Measurements from ENCODE around the gene COPE. TPM values are rescaled to one million over a fixed set of nuclear protein-coding genes. Genes with fewer than 3 reads are reported as not detected.
"Not testable (repeated sequence)": the region's sequence is repeated elsewhere in the genome, so short reads cannot be mapped to it uniquely, and the experiment has no call there.

COPE gene
- total and polyA plus RNA-seq, 7 donors, result 130 to 346 (median 198) TPM

- Histone ChIP-seq H3K36me3 (peaks cover 0 to 75% (median 32%) of the 10 kb centered on the region in 4 donors), H3K4me1 (no peaks in the 10 kb centered on the region), H3K9me3 (no peaks in the 10 kb centered on the region), H3K27me3 (no peaks in the 10 kb centered on the region), H3K4me3 (no peak overlapping the region), H3K27ac (no peak overlapping the region)
- intact Hi-C loops (cut with DNase I), result no loop called here
- TF ChIP-seq POLR2A (IDR thresholded peaks at IDR 0.05) (no peak), EP300 (IDR thresholded peaks at IDR 0.05) (no peak), CTCF (IDR thresholded peaks at IDR 0.05) (no peak), POLR2AphosphoS5 (IDR thresholded peaks at IDR 0.05) (no peak)
- no peak for DNase-seq
- WGBS, 2 donors, result 89 to 93% methylated on average over 26 of the region's 26 CpGs
These were observed 13.5 kb downstream of the COPE start for GRCh38 chr19:18905513-18906236.

GRCh38 chr19:18905058-18905456 lies 14.1 kb downstream of the COPE start:
- no peak for TF ChIP-seq POLR2AphosphoS5 (IDR thresholded peaks at IDR 0.05)
- TF ChIP-seq CTCF (IDR thresholded peaks at IDR 0.05), result no peak
- no peak for TF ChIP-seq EP300 (IDR thresholded peaks at IDR 0.05)
- TF ChIP-seq POLR2A (IDR thresholded peaks at IDR 0.05), result no peak
- H3K9me3 ChIP-seq, result no peaks in the 10 kb centered on the region
- no peak overlapping the region for H3K4me3 ChIP-seq
- 92 to 94% methylated on average over 8 of the region's 8 CpGs for WGBS, 2 donors
- no peaks in the 10 kb centered on the region for H3K27me3 ChIP-seq
- H3K36me3 ChIP-seq, result peaks cover 0 to 77% (median 35%) of the 10 kb centered on the region in 4 donors
- DNase-seq, result no peak
- no peak overlapping the region for H3K27ac ChIP-seq
- intact Hi-C loops (cut with DNase I), result no loop called here
- no peaks in the 10 kb centered on the region for H3K4me1 ChIP-seq

DNA sequence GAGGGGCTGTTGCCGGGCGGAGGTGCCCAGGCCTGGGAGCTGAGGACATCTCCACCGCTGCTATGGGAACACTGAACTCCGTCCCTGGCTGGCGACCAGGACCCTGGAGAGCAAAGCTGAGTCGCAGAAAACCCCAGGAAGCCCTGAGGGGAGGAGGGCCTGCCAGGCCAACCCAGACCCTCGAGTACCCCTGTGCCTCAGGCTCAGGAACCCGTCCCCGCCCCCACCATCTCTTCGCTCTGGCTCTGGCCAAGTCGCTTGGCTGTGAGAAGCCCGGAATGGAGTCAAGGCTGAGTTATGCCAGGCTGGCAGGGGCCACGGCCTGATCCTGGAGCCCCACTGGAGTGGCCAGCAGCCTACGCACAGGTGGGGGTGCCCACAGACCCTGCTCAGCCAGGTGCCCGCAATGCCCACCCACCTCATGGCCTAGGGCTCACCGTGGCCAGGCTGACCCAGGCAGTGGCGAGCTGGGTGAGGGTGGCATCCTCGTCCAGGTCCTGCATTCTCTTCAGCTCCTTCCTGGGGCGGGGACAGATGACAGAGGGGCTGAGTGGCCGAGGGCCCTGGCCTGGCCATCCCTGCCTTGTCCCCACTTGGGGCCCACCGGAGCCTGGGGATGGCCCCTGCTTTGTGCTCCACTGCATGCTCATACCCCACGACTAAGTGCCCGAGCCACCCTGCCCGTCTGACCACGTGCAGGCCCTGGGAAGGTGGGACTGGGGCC lies 14.7 kb downstream of the COPE start:
- DNase-seq, result no peak
- no peak overlapping the region for H3K27ac ChIP-seq
- TF ChIP-seq POLR2A (IDR thresholded peaks at IDR 0.05), result no peak
- no peak for TF ChIP-seq POLR2AphosphoS5 (IDR thresholded peaks at IDR 0.05)
- no peak for TF ChIP-seq EP300 (IDR thresholded peaks at IDR 0.05)
- no peak for TF ChIP-seq CTCF (IDR thresholded peaks at IDR 0.05)
- H3K9me3 ChIP-seq, result no peaks in the 10 kb centered on the region
- peaks cover 6 to 83% (median 39%) of the 10 kb centered on the region in 4 donors for H3K36me3 ChIP-seq
- intact Hi-C loops (cut with DNase I), result no loop called here
- no peaks in the 10 kb centered on the region for H3K27me3 ChIP-seq
- no peak overlapping the region for H3K4me3 ChIP-seq
- no peaks in the 10 kb centered on the region for H3K4me1 ChIP-seq
- 94 to 96% methylated on average over 25 of the region's 25 CpGs for WGBS, 2 donors

GRCh38 chr19:18903156-18904037 lies 15.8 kb downstream of the COPE start:
- TF ChIP-seq POLR2AphosphoS5 (IDR thresholded peaks at IDR 0.05) (no peak), POLR2A (IDR thresholded peaks at IDR 0.05) (no peak), CTCF (IDR thresholded peaks at IDR 0.05) (no peak), EP300 (IDR thresholded peaks at IDR 0.05) (no peak)
- intact Hi-C loops (cut with DNase I), result no loop called here
- Histone ChIP-seq H3K27ac (no peak overlapping the region), H3K27me3 (peaks cover 0 to under 1% (median 0%) of the 10 kb centered on the region in 3 donors), H3K36me3 (peaks cover 9 to 87% (median 39%) of the 10 kb centered on the region in 4 donors), H3K4me1 (no peaks in the 10 kb centered on the region), H3K9me3 (no peaks in the 10 kb centered on the region), H3K4me3 (no peak overlapping the region)
- 91% methylated on average over 29 of the region's 29 CpGs for WGBS, 2 donors
- no peak for DNase-seq

- 95 to 96% methylated on average over 5 of the region's 5 CpGs for WGBS, 2 donors
- H3K4me3 ChIP-seq; H3K27ac ChIP-seq; H3K4me1 ChIP-seq; DNase-seq; H3K9me3 ChIP-seq; intact Hi-C loops (cut with DNase I); H3K27me3 ChIP-seq: not testable (repeated sequence)
- H3K36me3 ChIP-seq, result peaks cover 9 to 81% (median 39%) of the 10 kb centered on the region in 4 donors
These were observed 16.7 kb downstream of the COPE start for GRCh38 chr19:18902519-18902918.
